Measurements from ENCODE around the gene C1QTNF2. TPM values are rescaled to one million over a fixed set of nuclear protein-coding genes. Genes with fewer than 3 reads are reported as not detected.

C1QTNF2 gene
- total RNA-seq, 1 donor from 2014 or later, result 2.2 TPM

GRCh38 chr5:160399402-160400353 is 29.3 kb upstream of the C1QTNF2 start, which contains the start of gene FAM200C:
FAM200C (minus strand) TSS chr5:160400054; CDS start chr5:160395490, 4,564 bp downstream.
- intact Hi-C loops (cut with DNase I), result no loop called here
- peak within 1 kb of the TSS; percentile 85 for H3K27ac ChIP-seq
- no peaks in the 10 kb centered on the region for H3K9me3 ChIP-seq
- H3K4me1 ChIP-seq, result peaks cover 9% of the 10 kb centered on the region
- TF ChIP-seq CTCF (IDR thresholded peaks at IDR 0.05), result no peak
- H3K36me3 ChIP-seq, result peaks cover 34% of the 10 kb centered on the region
- H3K4me3 ChIP-seq, result peak within 1 kb of the TSS; percentile 68
- DNase-seq, result peak; percentile 95
- peak; percentile 99 for ATAC-seq
- no peaks in the 10 kb centered on the region for H3K27me3 ChIP-seq

GRCh38 chr5:160398806-160399205 is 28.4 kb upstream of the C1QTNF2 start:
- peaks cover 9% of the 10 kb centered on the region for H3K4me1 ChIP-seq
- H3K4me3 ChIP-seq, result peak overlapping the region; percentile 68
- H3K27me3 ChIP-seq, result no peaks in the 10 kb centered on the region
- ATAC-seq, result no peak
- no peak for TF ChIP-seq CTCF (IDR thresholded peaks at IDR 0.05)
- no peak for DNase-seq
- H3K27ac ChIP-seq, result no peak overlapping the region
- intact Hi-C loops (cut with DNase I), result no loop called here
- no peaks in the 10 kb centered on the region for H3K9me3 ChIP-seq
- peaks cover 25% of the 10 kb centered on the region for H3K36me3 ChIP-seq

GRCh38 chr5:160397492-160397891 is 27.1 kb upstream of the C1QTNF2 start:
- no peaks in the 10 kb centered on the region for H3K27me3 ChIP-seq
- DNase-seq (no peak), ATAC-seq (no peak)
- H3K4me1 ChIP-seq, result peaks cover 9% of the 10 kb centered on the region
- no peak overlapping the region for H3K4me3 ChIP-seq
- H3K27ac ChIP-seq, result no peak overlapping the region
- intact Hi-C loops (cut with DNase I), result no loop called here
- peaks cover 12% of the 10 kb centered on the region for H3K36me3 ChIP-seq
- TF ChIP-seq CTCF (IDR thresholded peaks at IDR 0.05), result no peak
- no peaks in the 10 kb centered on the region for H3K9me3 ChIP-seq

GRCh38 chr5:160395111-160395510 is 24.7 kb upstream of the C1QTNF2 start:
- no peak for TF ChIP-seq CTCF (IDR thresholded peaks at IDR 0.05)
- H3K4me1 ChIP-seq, result peaks cover 9% of the 10 kb centered on the region
- H3K9me3 ChIP-seq, result no peaks in the 10 kb centered on the region
- H3K27me3 ChIP-seq, result no peaks in the 10 kb centered on the region
- ATAC-seq (no peak), DNase-seq (no peak)
- no peak overlapping the region for H3K4me3 ChIP-seq
- H3K27ac ChIP-seq, result no peak overlapping the region
- H3K36me3 ChIP-seq, result no peaks in the 10 kb centered on the region
- intact Hi-C loops (cut with DNase I), result no loop called here

GRCh38 chr5:160390787-160391696 is 20.6 kb upstream of the C1QTNF2 start:
- intact Hi-C loops (cut with DNase I), result no loop called here
- H3K27ac ChIP-seq, result no peak overlapping the region
- ATAC-seq (no peak), DNase-seq (no peak)
- peaks cover 10% of the 10 kb centered on the region for H3K9me3 ChIP-seq
- TF ChIP-seq CTCF (IDR thresholded peaks at IDR 0.05), result peak; percentile 52
- no peaks in the 10 kb centered on the region for H3K36me3 ChIP-seq
- no peak overlapping the region for H3K4me3 ChIP-seq
- H3K4me1 ChIP-seq, result no peaks in the 10 kb centered on the region
- no peaks in the 10 kb centered on the region for H3K27me3 ChIP-seq

All from upper lobe of right lung (tissue), 1 donor.